NB4 (cell line): Measurements from ENCODE around the gene RGR.

Experiments
- DNase-seq: peaks from one replicate; pipeline ENCODE4 v3.0.0; 2010; ENCODE audit warnings: low read depth
- H3K4me3 ChIP-seq: one replicate; pipeline ENCODE4 v1.5.1; 2011; ENCODE audit warnings: mild to moderate bottlenecking, low read depth, low read length, moderate library complexity
- MYC ChIP-seq: IDR thresholded peaks from 2 replicates; pipeline ENCODE4 v1.6.1; 2011; ENCODE audit warnings: low read depth, low read length
- POLR2A ChIP-seq: IDR thresholded peaks from 2 replicates; pipeline ENCODE4 v1.6.1; 2011; ENCODE audit warnings: mild to moderate bottlenecking; ENCODE audit not compliant: insufficient read length; ENCODE audit errors: extremely low read depth
- TF ChIP-seq, protein P1 (sequence below): IDR thresholded peaks from one replicate; pipeline ENCODE4 v1.5.1; 2012; ENCODE audit warnings: low read depth, low read length
- TF ChIP-seq, protein P2 (sequence below): IDR thresholded peaks from 2 replicates; pipeline ENCODE4 v1.6.1; 2011; ENCODE audit warnings: low read depth, low read length

RGR gene

DNA sequence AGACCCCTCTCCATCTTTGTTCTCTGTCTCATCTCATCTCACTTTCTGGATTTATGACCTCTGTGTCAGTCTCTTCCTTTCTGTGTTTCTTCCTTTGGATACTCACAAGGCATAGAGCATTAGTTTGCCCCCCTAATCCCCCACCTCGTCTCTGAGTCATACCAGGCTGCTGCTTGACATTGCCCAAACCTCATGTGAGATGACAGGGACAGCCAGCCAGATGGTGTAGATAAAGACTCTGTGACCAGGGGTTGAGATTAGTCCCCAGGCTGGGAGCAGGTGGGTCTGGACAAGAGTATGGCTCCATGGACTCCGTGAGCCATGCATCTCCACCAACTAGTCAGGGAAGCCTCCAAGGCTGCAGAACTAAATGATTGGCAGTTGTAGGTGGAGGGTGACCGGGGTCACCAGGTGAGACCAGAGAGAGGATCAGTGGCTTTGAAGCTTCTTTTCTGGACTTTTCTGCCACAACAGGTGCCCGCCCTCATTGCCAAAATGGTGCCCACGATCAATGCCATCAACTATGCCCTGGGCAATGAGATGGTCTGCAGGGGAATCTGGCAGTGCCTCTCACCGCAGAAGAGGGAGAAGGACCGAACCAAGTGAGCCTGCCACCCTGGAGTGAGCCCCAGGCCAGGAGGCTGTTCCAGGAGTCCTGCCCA, 13.3 kb downstream of the RGR start:
- no peak for TF ChIP-seq MYC
- TF ChIP-seq, protein P1, sequence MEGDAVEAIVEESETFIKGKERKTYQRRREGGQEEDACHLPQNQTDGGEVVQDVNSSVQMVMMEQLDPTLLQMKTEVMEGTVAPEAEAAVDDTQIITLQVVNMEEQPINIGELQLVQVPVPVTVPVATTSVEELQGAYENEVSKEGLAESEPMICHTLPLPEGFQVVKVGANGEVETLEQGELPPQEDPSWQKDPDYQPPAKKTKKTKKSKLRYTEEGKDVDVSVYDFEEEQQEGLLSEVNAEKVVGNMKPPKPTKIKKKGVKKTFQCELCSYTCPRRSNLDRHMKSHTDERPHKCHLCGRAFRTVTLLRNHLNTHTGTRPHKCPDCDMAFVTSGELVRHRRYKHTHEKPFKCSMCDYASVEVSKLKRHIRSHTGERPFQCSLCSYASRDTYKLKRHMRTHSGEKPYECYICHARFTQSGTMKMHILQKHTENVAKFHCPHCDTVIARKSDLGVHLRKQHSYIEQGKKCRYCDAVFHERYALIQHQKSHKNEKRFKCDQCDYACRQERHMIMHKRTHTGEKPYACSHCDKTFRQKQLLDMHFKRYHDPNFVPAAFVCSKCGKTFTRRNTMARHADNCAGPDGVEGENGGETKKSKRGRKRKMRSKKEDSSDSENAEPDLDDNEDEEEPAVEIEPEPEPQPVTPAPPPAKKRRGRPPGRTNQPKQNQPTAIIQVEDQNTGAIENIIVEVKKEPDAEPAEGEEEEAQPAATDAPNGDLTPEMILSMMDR: no peak
- no peak overlapping the region for H3K4me3 ChIP-seq
- no peak for DNase-seq

DNA sequence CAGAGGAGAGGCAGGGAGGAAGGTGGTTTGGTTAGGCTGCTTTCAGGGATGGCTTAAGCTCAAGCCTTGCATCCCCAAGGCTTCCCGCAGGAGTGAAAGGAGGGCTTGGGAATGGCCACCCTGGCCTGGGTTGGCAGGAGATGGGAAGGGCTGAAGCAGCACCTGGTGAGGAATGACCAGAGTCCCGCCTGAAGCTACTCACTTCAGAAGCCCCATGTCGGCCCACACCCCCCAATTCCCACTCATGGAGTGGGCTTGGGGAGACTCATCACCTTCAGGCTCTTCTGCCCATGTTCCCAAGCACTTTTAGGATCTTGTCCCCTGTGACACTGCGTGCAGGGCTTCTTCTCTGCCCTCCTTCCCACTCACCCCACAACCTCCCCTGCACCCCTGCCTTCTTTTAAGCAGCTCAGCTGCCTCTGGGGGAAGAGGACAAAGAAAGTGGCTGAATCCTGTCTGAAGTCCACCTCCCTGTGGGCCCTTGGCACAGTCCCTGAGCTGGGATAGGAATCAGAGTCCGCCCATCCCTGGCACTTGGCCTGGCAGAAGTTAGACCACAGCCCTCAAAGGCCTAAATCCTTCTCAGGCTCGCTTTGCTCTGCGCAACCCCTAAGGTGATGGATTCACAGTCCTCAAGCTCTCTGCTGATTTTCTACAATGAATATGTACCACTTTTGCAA, 16.5 kb downstream of the RGR start:
- DNase-seq: no peak
- TF ChIP-seq POLR2A (no peak), MYC (no peak)
- TF ChIP-seq, protein P2, sequence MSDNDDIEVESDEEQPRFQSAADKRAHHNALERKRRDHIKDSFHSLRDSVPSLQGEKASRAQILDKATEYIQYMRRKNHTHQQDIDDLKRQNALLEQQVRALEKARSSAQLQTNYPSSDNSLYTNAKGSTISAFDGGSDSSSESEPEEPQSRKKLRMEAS: no peak
- TF ChIP-seq, protein P1: no peak
- H3K4me3 ChIP-seq: no peak overlapping the region

DNA sequence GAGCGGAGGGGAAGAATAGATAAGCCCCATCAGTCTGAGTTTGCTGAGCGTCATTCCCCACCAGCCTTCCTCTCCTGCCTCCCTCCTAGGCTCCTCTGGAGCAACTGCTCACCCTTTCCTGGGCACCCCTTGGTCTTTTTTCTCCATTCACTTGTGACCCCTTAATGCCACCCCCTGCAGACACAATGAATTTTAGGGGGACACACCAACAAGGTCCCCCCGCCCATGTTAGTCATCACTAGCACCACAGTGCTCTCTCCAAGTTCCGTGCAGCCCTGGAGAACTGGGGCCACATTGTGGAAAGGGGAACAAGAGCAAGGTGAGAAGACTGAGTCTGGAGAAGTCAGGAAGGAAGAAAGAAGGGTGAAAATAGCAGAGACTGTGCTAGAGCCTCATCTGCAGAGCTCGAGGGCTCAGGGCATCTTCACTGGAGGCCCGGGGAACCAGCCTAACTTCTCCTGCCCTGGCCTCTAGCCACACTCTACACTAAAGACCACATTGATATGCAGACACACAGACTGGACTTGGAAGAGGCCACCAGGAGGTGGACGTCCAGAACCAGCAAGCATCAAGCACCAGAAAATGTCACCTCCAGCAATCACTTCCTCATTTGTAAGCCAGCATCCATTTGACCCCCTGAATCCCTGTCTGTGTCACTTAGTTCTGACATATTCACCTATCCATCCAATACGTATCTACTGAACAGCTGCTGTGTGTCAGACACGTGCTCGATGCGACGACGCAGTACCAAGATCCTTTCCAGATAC, 17.5 kb downstream of the RGR start:
- H3K4me3 ChIP-seq: no peak overlapping the region
- TF ChIP-seq, protein P2: no peak
- TF ChIP-seq POLR2A (no peak), MYC (no peak)
- TF ChIP-seq, protein P1: no peak
- no peak for DNase-seq

DNA sequence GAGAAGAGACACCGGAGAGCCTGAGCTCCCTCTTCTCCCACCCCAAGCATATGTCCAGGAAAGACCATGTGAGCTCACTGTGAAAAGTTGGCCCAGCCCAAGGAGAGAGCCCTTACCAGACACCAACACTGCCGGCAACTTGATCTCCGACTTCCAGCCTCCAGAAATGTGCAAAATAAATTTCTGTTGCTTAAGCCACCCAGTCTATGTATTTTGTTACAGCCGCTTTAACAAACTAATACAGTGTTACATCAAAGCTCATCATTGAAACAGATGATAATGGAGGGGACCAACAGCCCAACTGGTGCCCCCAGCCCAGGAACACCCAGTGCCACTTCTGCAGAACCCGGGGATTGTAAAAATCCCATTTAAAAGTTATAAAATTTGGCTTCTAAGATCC, 18.9 kb downstream of the RGR start:
- TF ChIP-seq MYC (no peak), POLR2A (no peak)
- TF ChIP-seq, protein P1: no peak
- TF ChIP-seq, protein P2: no peak
- DNase-seq: no peak
- no peak overlapping the region for H3K4me3 ChIP-seq

DNA sequence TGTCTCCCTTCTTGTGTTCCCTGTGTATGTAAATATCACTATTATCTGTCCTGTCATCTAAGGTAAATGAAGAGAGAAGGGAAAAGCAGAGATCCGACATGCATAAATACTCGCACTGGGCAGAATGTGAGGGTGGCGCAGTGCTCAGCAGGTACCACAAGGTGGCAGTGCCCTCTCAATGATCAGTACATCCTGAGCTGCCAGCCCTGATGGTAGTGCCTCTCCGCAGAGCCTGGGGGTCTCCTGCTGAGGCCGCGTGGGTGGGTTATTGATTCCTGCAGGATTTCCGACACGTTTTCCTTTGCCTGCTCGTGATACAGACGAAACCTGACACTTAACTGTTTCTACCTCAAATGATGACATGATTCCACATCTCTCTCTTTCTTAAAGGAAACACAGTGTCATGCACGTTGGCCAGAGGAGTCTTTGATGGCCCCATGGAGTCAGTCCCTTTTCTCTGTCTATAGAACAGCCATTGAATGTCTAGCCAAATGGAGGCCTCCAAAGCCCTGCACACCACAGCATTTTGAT, 19.8 kb downstream of the RGR start:
- TF ChIP-seq, protein P1: peak; percentile 91
- TF ChIP-seq, protein P2: no peak
- TF ChIP-seq POLR2A: no peak
- TF ChIP-seq MYC: no peak
- peak; percentile 61 for DNase-seq
- no peak overlapping the region for H3K4me3 ChIP-seq
